ENCODE measurements around the gene LIF.
A peak's percentile ranks its signal among the peaks of the same experiment; 100 is the strongest.

LIF gene

DNA sequence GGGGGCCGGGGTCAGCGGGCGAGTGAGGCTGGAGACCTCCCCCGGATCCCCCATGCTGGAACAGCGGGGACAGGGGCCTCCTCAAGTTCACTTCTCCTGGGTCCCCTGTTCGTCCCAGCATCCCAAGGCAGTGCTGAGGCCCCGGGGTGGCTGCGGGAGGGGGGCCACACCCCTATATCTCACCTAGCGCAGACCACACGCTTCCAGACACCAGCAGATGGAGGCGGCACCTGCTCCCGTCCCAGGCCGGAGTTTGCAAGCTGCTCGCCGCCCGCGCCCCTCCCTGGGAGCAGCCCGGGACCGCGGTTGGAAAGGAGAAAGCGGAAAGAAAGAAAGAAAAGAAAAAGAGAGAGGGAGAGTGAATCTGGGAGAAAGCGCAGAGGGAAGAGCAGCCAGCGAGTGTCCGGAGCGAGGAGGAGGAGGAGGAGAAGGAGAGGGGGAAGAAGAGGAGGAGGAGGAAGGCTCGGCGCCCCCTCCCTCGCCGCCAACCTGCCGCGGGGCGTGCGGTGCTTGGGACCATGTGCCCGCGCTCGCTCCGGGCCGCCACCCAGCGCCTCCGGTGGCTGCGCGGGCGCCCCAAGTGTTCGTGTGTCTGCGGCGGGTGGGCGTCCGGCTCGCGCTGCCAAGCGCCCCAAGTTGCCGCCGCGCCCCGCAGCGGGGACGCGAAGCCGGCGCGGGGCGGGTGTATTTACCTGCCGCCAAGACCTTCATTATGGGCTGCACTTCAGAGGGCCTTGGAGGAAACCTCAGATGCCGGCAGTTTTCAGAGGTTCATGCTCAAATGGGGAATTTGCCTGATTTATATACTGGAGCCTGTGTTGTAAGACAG is at the start of gene LIF:
Gene LIF (minus strand): TSS at position 775 of the 829 bp plus-strand sequence. CDS start 64 bp downstream, at position 711.
- FAIRE-seq (no peak), DNase-seq (ENCODE audit: insufficient read length, low spot score) (no peak)
- no peak for TF ChIP-seq POLR2A (IDR thresholded peaks at IDR 0.05; ENCODE audit: low read depth, low read length)

- FAIRE-seq (no peak), DNase-seq (ENCODE audit: insufficient read length, low spot score) (no peak)
- no peak for TF ChIP-seq POLR2A (IDR thresholded peaks at IDR 0.05; ENCODE audit: low read depth, low read length)
Measured at GRCh38 chr22:30296324-30296723, 49.8 kb upstream of the LIF start.

- no peak for TF ChIP-seq POLR2A (IDR thresholded peaks at IDR 0.05; ENCODE audit: low read depth, low read length)
- FAIRE-seq = no peak
- DNase-seq (ENCODE audit: insufficient read length, low spot score) = no peak
Measured at GRCh38 chr22:30295576-30295975, 49.0 kb upstream of the LIF start.

DNA sequence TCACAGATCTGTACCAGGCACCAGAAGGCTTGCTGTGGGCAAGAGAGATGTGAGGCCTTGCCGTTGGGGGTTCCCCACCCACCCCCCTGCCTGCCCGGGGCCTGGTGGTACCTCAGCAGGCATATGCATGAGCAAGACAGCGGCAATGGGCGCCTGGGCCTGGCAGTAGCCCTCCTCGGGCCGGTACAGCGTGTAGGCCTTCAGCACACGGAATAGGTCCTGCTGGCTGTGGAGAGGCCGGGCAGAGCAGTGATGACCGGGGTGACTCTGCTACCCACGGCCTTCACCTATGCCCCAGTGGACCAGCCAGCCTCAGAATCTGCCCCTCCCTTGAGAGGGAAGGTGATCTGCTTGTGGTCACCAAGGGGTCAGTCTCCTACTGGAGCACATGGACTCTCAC is 48.3 kb upstream of the LIF start:
- no peak for DNase-seq (ENCODE audit: insufficient read length, low spot score)
- no peak for FAIRE-seq
- TF ChIP-seq POLR2A (IDR thresholded peaks at IDR 0.05; ENCODE audit: low read depth, low read length) = no peak

GRCh38 chr22:30294066-30294465 is 47.5 kb upstream of the LIF start:
- no peak for TF ChIP-seq POLR2A (IDR thresholded peaks at IDR 0.05; ENCODE audit: low read depth, low read length)
- FAIRE-seq = no peak
- DNase-seq (ENCODE audit: insufficient read length, low spot score) = no peak

- DNase-seq (ENCODE audit: insufficient read length, low spot score) = no peak
- TF ChIP-seq POLR2A (IDR thresholded peaks at IDR 0.05; ENCODE audit: low read depth, low read length) = no peak
- FAIRE-seq = no peak
Measured at GRCh38 chr22:30293026-30293425, 46.5 kb upstream of the LIF start.

GRCh38 chr22:30292069-30292970 is 45.8 kb upstream of the LIF start:
- TF ChIP-seq POLR2A (IDR thresholded peaks at IDR 0.05; ENCODE audit: low read depth, low read length) = no peak
- DNase-seq (ENCODE audit: insufficient read length, low spot score) (no peak), FAIRE-seq (no peak)

DNA sequence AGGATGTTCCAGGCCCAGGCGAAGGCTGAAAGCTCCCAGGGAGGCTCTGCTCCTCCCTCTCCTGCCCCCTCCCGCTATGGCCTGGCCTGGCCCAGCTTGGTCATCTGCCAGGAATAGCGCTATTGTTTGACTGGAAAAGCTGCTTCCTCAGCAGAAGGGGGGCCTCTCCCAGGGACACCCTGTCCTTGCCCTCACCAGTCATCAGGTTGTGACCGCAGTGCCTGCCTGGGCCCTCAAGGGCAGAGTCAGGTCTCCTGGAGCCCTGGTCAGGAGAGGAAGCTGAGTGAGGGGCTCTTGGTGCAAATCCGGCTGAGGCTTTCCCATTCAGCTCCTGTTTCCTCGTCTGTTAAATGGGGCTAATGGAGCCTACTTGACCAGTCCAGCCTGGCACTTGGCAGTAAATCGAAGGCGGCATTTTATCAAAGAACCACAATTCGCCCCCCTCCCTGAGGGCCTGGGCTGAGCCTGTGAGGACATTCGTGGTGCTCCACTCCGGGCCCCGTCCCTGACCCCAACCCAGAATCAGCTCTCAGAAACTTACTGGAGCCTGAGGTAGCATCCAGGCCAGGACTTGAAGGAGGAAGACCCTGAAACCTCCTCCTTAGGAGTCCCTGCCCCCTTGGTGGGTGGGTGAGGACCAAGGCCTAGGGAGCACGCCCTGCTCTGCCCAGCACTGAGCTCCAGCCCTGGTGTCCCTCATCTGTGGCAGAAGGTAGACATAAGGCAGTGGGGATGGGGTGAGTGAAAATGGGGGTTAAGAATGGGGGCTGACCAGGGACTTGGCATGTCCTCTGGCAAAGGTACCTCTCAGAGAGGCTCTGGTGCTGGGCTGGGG is 44.7 kb upstream of the LIF start:
- DNase-seq (ENCODE audit: insufficient read length, low spot score) = peak; percentile 52
- no peak for FAIRE-seq
- no peak for TF ChIP-seq POLR2A (IDR thresholded peaks at IDR 0.05; ENCODE audit: low read depth, low read length)

DNA sequence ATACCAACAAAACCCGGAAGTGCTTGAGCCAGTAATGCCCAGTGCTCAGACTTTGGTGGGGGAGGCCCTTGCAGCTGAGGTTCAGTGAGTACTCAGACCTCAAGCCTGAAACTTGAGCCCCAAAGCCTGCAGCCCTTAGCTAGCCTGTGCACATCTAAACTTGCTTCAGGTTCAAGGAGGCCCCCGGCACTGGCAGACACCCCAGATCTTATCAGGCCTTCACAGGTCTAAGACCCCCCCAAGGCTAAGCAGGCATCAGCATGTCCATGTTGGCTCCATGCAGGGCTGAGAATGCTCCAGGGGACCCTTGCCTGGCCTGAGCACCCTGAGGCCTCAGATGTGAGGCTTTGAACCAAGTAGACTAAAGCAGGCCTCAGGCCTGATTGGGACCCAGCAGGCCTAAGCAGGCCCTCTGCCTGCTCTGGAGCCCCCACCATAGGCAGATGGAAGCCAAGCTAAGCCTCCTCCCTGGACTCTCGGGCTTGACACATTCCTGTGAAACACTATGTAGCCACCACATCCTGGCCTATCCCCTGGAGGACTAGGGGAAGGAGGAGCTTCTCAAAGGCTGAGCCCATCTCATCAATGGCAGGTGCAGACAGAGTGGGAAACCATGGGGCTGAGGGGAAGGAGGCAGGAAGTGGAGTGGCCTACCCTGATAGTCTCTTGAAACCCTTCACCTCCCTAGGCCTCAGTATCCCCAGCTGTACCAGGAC is 43.9 kb upstream of the LIF start:
- no peak for FAIRE-seq
- TF ChIP-seq POLR2A (IDR thresholded peaks at IDR 0.05; ENCODE audit: low read depth, low read length) = no peak
- DNase-seq (ENCODE audit: insufficient read length, low spot score) = peak; percentile 50

- FAIRE-seq = no peak
- no peak for TF ChIP-seq POLR2A (IDR thresholded peaks at IDR 0.05; ENCODE audit: low read depth, low read length)
- no peak for DNase-seq (ENCODE audit: insufficient read length, low spot score)
Measured at GRCh38 chr22:30289980-30290313, 43.4 kb upstream of the LIF start.

- no peak for TF ChIP-seq POLR2A (IDR thresholded peaks at IDR 0.05; ENCODE audit: low read depth, low read length)
- FAIRE-seq (no peak), DNase-seq (ENCODE audit: insufficient read length, low spot score) (peak; percentile 87)
Measured at GRCh38 chr22:30289141-30289979, 42.8 kb upstream of the LIF start, which contains the start of gene CASTOR1. CASTOR1 (minus strand) TSS chr22:30289505; CDS start chr22:30289497, 8 bp downstream.

- DNase-seq (ENCODE audit: insufficient read length, low spot score) (no peak), FAIRE-seq (no peak)
Measured at GRCh38 chr22:30288419-30289140, 42.0 kb upstream of the LIF start.

More at GRCh38 chr22:30288419-30289140, 42.0 kb upstream of the LIF start:
- no peak for TF ChIP-seq POLR2A (IDR thresholded peaks at IDR 0.05; ENCODE audit: low read depth, low read length)
